Right cardiac atrium (tissue), 5 donors: ENCODE measurements around the gene TNFSF9. TPM values are rescaled to one million over a fixed set of nuclear protein-coding genes. Genes with fewer than 3 reads are reported as not detected.

Source experiments
- ATAC-seq, 2 donors: fragments of 200-7000 bp; cut with Tn5 transposase; one replicate each; pipeline versions ENCODE4 v1.8.0 to v1.9.1; 2020; ENCODE audit warnings: moderate library complexity in 2 of 2, mild to moderate bottlenecking in 1 of 2
- DNase-seq, 3 donors: peaks; one replicate each; pipeline ENCODE4 v3.0.0-alpha.2; 2020
- H3K27ac ChIP-seq: one replicate; pipeline ENCODE4 v1.5.1; 2013; ENCODE audit warnings: mild to moderate bottlenecking, low read length, control low read depth, moderate library complexity
- H3K27me3 ChIP-seq: one replicate; pipeline ENCODE4 v1.6.1; 2013; ENCODE audit not compliant: control insufficient read depth, insufficient read depth
- H3K4me1 ChIP-seq: one replicate; pipeline ENCODE4 v1.6.1; 2013; ENCODE audit warnings: low read length; ENCODE audit not compliant: control insufficient read depth, insufficient read depth
- H3K4me3 ChIP-seq: one replicate; pipeline ENCODE4 v1.5.1; 2013; ENCODE audit warnings: low read length, control low read depth
- H3K9me3 ChIP-seq: one replicate; pipeline ENCODE4 v1.6.1; 2013; ENCODE audit warnings: low read length; ENCODE audit not compliant: control insufficient read depth
- WGBS: extraction: QIAGEN DNeasy Blood & Tissue Kit; methylation state at CpG from one replicate; pipeline ENCODE4 v1.1.7; 2013; 5-methylcytosine and 5-hydroxymethylcytosine counted together
- intact Hi-C, 4 donors: fragments of 100-400 bp; cut with DNase I; formaldehyde crosslinking; loops; one replicate each; pipeline versions ENCODE4 v1.11.0 to v1.14.0; 2022 to 2023
- polyA plus RNA-seq: library from polyadenylated mRNA; stranded (reverse); fragments of 200-250 nt; gene quantifications from one replicate; pipeline ENCODE4 v1.2.3, GENCODE V29; 2013
- total RNA-seq, 4 donors: library from RNA; stranded (reverse); fragmentation: NEBNext Ultra II Directional; extraction: Animal tissue kit (Norgen Biotek cat#: 25700); gene quantifications; one replicate each; pipeline ENCODE4 v1.2.1, GENCODE V29; 2021
- donor health status: healthy with polysubstance abuse.
- donor health status: DM: no; HTN: yes; CAD: no.
- donor health status: DM: no; HTN: no; CAD: no.
- donor health status: DM: no; HTN: yes; CAD: no; lungs with severe emphysema.
- donor health status: DM: yes; HTN: yes; CAD: no.

Gene TNFSF9
- total and polyA plus RNA-seq, 5 donors: 0.14 to 0.91 (median 0.20) TPM

DNA sequence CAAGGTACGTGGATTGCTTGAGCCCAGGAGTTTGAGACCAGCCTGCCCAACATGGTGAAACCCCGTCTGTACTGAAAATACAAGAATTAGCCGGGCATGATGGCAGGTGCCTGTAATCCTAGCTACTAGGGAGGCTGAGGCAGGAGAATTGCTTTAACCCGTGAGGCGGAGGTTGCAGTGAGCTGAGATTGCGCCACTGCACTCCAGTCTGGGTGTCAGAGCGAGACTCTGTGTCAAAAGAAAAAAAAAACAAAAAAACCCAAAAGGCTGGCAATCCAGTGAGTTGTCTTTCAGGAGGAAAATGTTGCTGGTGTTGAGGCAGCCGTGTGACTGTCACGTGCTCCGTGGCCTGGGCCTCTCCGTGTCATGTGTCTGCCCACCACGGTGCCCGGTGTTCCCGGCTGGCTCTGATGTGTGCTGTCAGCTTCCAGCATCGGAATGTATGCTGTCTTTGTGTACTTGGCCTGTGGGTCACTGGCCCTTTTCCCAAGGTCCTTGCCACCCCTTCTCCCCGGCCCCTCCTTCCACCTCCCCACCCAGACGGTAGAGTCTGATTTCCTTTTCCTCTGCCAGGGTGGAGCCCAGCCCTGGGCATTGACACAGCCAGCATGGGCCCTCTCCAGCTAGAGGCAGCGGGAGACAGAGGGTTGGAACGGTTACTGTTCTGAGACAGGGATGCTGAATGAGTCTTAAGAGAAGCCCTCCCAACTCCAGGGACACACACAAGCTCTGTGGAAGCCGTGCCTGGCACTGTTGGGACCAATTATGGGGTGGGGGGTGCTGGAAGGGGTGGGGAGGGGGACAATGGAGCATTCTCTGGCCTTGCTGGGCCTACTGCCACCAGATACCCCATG lies 21.5 kb upstream of the TNFSF9 start:
- WGBS: 58% methylated on average over 20 of the region's 20 CpGs
- H3K4me1 ChIP-seq: no peaks in the 10 kb centered on the region
- no peak overlapping the region for H3K27ac ChIP-seq
- peak; percentile 42 to 79 for ATAC-seq
- intact Hi-C loops: no loop called here
- DNase-seq: peak in 1 of 3 donors; percentile 46
- no peaks in the 10 kb centered on the region for H3K27me3 ChIP-seq
- no peak overlapping the region for H3K4me3 ChIP-seq
- H3K9me3 ChIP-seq: no peaks in the 10 kb centered on the region

DNA sequence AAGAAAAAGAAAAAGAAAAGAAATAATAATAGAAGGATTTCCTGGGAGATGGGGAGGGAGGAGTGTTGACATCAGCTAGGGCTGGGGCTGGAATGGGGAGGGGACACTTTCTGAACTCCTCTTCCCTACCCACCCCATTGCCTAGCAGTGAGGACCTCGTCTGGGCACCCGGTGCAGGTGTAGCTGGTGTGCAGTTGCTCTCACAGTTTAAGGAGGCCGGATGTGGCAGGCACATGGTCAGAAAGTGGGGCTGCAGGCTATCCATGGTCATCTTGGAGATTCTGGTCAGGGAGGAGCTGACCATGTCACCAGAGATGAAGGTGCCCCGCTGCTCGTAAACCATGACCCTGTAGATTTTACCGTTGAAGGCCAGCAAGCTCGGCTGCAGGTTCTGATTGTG lies 20.2 kb upstream of the TNFSF9 start:
- DNase-seq (peak in 1 of 3 donors; percentile 7), ATAC-seq (no peak)
- Histone ChIP-seq H3K4me3 (no peak overlapping the region), H3K4me1 (no peaks in the 10 kb centered on the region), H3K27ac (no peak overlapping the region), H3K9me3 (no peaks in the 10 kb centered on the region), H3K27me3 (no peaks in the 10 kb centered on the region)
- intact Hi-C loops: no loop called here
- WGBS: 89% methylated on average over 7 of the region's 7 CpGs

- H3K27ac ChIP-seq: no peak overlapping the region
- H3K9me3 ChIP-seq: no peaks in the 10 kb centered on the region
- H3K27me3 ChIP-seq: no peaks in the 10 kb centered on the region
- H3K4me3 ChIP-seq: no peak overlapping the region
- 55% methylated on average over 9 of the region's 9 CpGs for WGBS
- no peaks in the 10 kb centered on the region for H3K4me1 ChIP-seq
- DNase-seq (peak in 1 of 3 donors; percentile 15), ATAC-seq (no peak)
- intact Hi-C loops: no loop called here
Measured at GRCh38 chr19:6514089-6514488, 16.7 kb upstream of the TNFSF9 start.

DNA sequence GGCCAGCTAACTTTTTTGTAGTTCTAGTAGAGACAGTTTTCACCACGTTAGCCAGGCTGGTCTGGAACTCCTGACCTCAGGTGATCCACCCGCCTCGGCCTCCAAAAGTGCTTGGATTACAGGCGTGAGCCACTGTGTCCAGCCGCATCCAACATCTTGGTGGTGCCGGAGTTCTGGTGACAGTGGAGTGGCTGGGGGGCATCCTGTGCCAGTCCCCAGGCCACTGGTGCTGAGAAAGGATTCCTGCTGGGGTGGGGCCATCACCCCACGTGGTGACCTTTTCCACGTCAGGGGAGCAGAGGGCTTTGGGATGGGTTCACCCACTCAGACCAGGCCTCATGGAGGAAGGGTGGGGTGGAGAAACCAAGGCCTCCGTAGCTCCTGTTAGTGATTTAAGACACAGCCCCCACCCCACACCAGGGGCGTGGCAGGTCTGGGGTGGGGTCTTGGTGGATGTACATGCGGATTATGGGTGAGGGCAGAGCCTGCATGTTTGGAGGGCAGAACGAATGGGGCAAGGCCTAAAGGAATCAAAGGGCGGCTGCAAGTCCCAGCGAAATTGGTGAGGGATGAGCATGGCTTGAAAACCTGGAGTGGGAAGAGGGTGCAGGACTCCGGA lies 15.8 kb upstream of the TNFSF9 start:
- H3K27ac ChIP-seq: no peak overlapping the region
- WGBS: 88% methylated on average over 15 of the region's 15 CpGs
- peak in 1 of 3 donors; percentile 32 for DNase-seq
- intact Hi-C loops: loop anchor here in 3 of 4 donors (5.0 kb wide), 2 partner anchors 117 to 347 kb away; no protein-coding TSS in a partner anchor
- ATAC-seq: no peak
- H3K9me3 ChIP-seq: no peaks in the 10 kb centered on the region
- H3K27me3 ChIP-seq: no peaks in the 10 kb centered on the region
- H3K4me3 ChIP-seq: no peak overlapping the region
- no peaks in the 10 kb centered on the region for H3K4me1 ChIP-seq

- H3K4me1 ChIP-seq: no peaks in the 10 kb centered on the region
- ATAC-seq (peak; percentile 95 to 96), DNase-seq (peak; percentile 94 to 97 (median 96))
- peak overlapping the region; percentile 35 for H3K4me3 ChIP-seq
- no peak overlapping the region for H3K27ac ChIP-seq
- WGBS: under 1% methylated on average over 26 of the region's 26 CpGs
- H3K27me3 ChIP-seq: no peaks in the 10 kb centered on the region
- intact Hi-C loops: loop anchor here in 3 of 4 donors (5.0 kb wide), 2 partner anchors 116 to 346 kb away; no protein-coding TSS in a partner anchor
- H3K9me3 ChIP-seq: no peaks in the 10 kb centered on the region
Measured at GRCh38 chr19:6516018-6516658, 14.7 kb upstream of the TNFSF9 start.

- Histone ChIP-seq H3K4me1 (no peaks in the 10 kb centered on the region), H3K27ac (no peak overlapping the region), H3K27me3 (no peaks in the 10 kb centered on the region), H3K9me3 (no peaks in the 10 kb centered on the region), H3K4me3 (peak overlapping the region; percentile 35)
- under 1% methylated on average over 38 of the region's 38 CpGs for WGBS
- ATAC-seq: peak; percentile 92 to 93
- DNase-seq: peak; percentile 93 to 97 (median 96)
- intact Hi-C loops: loop anchor here in 3 of 4 donors (5.0 kb wide), 2 partner anchors 116 to 346 kb away; no protein-coding TSS in a partner anchor
Measured at GRCh38 chr19:6516659-6517291, 14.1 kb upstream of the TNFSF9 start.

GRCh38 chr19:6518145-6518911 lies 12.5 kb upstream of the TNFSF9 start:
- H3K4me3 ChIP-seq: no peak overlapping the region
- whole genome bisulfite sequencing: 49% methylated on average over 14 of the region's 14 CpGs
- H3K4me1 ChIP-seq: no peaks in the 10 kb centered on the region
- H3K9me3 ChIP-seq: no peaks in the 10 kb centered on the region
- ATAC-seq (no peak), DNase-seq (peak in 1 of 3 donors; percentile 14)
- intact Hi-C loops: loop anchor here in 3 of 4 donors (5.0 kb wide), 2 partner anchors 114 to 344 kb away; no protein-coding TSS in a partner anchor
- no peaks in the 10 kb centered on the region for H3K27me3 ChIP-seq
- H3K27ac ChIP-seq: no peak overlapping the region

- Histone ChIP-seq H3K9me3 (no peaks in the 10 kb centered on the region), H3K4me1 (no peaks in the 10 kb centered on the region), H3K4me3 (no peak overlapping the region), H3K27me3 (no peaks in the 10 kb centered on the region), H3K27ac (no peak overlapping the region)
- 55% methylated on average over 2 of the region's 2 CpGs for WGBS
- no peak for DNase-seq
- no peak for ATAC-seq
- intact Hi-C loops: loop anchor here in 3 of 4 donors (5.0 kb wide), 2 partner anchors 113 to 343 kb away; no protein-coding TSS in a partner anchor
Measured at GRCh38 chr19:6519289-6519688, 11.5 kb upstream of the TNFSF9 start.

DNA sequence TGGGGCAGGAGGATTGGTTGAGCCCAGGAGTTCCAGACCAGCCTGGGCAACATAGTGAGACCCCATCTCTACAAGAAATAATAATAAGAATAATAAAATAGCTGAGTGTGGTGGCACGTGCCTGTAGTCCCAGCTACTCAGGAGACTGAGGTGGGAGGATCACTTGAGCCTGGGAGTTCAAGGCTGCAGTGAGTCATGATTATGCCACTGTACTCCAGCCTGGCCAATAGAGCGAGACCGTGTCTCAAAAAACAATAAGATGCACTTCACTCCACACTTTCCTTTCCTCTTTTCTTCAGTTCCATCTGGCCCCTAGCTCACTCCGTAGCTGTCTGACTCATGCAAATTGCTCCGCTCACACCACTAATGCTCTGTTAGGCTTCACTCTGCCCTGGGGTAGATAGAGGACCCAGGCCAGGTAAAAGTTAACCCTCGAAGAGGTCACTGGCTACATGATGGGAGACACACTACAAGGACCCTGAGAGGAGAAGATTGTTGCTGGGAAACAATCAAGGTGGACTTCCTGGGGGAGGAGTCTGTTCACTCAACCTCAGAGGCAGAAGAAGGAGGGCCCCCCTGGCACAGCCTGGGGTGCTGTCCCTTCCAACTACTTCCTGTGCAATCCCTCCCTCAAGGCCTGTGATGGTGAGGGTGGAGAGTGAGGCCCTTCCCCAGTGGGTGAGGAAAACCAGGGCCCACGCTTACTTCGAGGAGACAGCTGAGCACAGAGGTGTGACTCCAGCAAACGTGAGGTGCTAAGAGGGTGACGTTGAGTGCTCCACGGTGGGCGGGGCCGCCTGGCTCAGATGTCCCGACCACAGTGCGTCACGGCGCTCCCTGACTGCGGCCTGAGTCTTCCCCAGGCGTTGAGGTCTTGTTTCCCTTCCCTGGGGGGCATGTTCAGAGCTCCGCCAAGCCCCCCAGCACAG lies 8.8 kb upstream of the TNFSF9 start:
- intact Hi-C loops: no loop called here
- Histone ChIP-seq H3K4me3 (no peak overlapping the region), H3K4me1 (no peaks in the 10 kb centered on the region), H3K27ac (no peak overlapping the region), H3K9me3 (no peaks in the 10 kb centered on the region), H3K27me3 (no peaks in the 10 kb centered on the region)
- 48% methylated on average over 20 of the region's 20 CpGs for WGBS
- peak in 1 of 2 donors; percentile 11 for ATAC-seq
- DNase-seq: peak in 1 of 3 donors; percentile 61
